HG03432 (cell line): Measurements from ENCODE around the gene AKAP8L.
"Not testable (repeated sequence)": the region's sequence is repeated elsewhere in the genome, so short reads cannot be mapped to it uniquely, and the experiment has no call there.

Experiments
- ATAC-seq: cut with Tn5 transposase; IDR thresholded peaks from one replicate; pipeline ENCODE4 v1.9.1; 2021; ENCODE audit warnings: mild to moderate bottlenecking, moderate library complexity; ENCODE audit not compliant: unreplicated experiment

AKAP8L gene

DNA sequence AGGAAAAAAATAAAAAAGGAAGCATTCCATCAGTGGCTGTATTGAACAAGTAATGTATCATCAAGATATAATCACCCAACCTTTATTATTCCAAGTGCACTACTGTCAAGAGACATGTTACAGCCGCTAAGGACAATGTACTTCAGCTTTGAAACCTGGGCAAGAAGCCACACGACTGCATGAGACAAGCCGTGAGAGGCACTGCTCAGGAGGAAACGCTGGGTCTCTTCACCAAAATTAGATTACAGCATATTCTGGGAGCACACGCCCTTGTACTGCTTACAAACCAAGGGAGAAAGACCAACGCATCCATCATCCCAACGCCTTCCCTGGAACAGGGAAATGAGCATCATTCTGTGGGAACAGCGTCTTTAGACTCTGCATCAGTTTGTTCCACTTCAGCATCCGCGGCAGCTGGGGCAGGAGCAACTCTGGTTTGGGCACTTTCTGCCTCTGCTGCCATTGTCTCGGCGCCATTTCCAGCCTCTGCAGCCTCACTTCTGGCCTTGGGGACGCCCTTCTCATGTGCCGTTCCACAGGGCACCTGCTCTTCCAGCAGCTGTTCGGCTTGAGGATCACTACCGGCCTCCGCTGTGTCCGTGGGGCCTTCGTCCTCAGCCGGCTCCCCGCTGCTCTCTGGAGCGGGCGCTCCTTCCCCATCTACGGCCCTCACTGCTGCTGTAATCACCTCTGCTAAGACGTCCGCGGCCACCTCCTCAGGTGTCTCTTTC is 64.1 kb downstream of the AKAP8L start:
- no peak for ATAC-seq

DNA sequence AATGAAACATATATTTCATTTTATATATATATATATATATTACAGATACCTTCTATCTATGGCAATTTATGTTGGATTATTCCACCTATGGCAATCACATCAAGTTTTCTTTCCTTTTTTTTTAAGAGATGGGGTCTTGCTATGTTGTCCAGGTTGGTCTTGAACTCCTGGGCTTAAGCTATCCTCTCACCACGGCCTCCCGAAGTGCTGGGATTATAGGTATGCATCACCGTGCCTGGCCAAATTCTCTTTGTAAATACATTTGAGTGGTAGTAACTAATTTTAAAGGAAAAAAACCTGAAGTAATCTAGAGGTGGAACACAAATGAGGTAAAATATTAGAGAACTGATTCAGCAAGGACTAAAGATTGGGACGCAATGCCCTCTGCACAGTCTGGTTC is 64.9 kb downstream of the AKAP8L start:
- ATAC-seq: no peak

DNA sequence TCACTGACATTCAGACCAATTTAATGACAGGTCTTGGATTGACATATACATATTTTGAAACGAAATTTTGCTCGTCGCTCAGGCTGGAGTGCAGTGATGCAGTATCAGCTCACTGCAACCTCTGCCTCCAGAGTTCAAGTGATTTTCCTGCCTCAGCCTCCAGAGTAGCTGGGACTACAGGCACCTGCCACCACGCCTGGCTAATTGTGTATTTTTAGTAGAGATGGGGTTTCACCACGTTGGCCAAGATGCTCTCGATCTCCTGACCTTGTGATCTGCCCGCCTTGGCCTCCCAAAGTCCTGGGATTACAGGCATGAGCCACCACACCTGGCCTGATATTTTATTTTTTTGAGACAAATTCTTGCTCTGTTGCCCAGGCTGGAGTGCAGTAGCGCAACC is 66.3 kb downstream of the AKAP8L start:
- not testable (repeated sequence) for ATAC-seq

DNA sequence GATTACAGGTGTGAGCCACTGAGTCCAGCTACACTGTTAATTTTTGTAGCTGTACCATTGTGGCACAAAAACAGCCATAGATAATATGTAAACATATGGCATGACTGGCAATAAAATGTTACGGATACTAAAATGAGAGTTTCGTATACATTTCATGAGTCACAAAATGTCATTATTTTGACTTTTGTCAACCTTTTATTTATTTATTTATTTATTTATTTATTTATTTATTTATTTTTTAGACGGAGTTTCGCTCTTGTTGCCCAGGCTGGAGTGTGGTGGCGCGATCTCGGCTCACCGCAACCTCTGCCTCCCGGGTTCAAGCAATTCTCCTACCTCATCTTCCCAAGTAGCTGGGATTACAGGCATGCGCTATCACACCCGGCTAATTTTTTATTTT is 77.5 kb downstream of the AKAP8L start:
- ATAC-seq: not testable (repeated sequence)

DNA sequence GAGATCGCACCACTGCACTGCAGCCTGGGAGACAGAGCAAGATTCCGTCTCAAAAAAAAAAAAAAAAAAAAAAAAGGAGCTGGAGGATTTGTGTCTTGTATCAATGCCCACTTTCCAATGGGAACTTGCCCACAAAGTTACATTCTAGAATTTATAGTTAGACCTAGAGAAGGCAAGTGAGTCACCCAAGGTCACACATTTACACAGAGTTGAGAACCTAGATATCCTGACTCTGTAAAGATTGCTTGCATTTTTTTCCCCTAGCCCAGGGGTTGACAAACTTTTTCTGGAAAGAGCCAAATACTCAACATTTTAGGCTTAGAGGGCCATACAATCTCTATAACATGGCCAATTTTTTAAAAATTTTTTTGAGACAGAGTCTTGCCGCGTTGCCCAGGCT is 78.7 kb downstream of the AKAP8L start:
- no peak for ATAC-seq

DNA sequence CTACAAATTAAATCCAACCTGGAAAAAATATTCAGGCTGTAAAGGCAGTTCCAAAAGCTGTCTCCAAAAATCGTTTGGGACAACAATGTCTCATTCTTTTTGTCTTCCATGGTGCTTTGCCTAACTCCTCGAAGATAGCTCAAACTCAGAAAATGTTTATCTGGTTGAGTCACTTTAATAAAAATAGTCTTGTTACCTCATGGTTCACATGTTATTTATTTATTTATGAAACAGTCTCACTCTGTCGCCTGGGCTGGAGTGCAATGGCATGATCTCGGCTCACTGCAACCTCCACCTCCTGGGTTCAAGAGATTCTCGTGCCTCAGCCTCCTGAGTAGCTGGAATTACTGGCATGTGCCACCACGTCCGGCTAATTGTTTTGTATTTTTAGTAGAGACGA is 81.6 kb downstream of the AKAP8L start:
- ATAC-seq: no peak

DNA sequence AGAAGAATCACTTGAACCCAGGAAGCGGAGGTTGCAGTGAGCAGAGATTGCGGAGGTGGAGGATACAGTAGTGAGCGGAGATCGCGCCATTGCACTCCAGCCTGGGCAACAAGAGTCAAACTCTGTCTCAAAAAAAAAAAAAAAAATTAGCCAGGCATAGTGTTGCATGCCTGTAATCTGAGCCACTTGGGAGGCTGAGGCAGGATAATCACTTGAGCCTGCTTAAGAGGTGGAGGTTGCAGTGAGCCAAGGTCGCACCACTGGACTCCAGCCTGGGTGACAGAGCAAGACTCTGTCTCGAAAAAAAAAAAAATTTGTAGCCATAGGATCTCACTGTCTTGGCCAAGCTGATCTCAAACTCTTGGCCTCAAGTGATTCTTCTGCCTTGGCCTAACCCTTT is 82.8 kb downstream of the AKAP8L start:
- ATAC-seq: not testable (repeated sequence)

DNA sequence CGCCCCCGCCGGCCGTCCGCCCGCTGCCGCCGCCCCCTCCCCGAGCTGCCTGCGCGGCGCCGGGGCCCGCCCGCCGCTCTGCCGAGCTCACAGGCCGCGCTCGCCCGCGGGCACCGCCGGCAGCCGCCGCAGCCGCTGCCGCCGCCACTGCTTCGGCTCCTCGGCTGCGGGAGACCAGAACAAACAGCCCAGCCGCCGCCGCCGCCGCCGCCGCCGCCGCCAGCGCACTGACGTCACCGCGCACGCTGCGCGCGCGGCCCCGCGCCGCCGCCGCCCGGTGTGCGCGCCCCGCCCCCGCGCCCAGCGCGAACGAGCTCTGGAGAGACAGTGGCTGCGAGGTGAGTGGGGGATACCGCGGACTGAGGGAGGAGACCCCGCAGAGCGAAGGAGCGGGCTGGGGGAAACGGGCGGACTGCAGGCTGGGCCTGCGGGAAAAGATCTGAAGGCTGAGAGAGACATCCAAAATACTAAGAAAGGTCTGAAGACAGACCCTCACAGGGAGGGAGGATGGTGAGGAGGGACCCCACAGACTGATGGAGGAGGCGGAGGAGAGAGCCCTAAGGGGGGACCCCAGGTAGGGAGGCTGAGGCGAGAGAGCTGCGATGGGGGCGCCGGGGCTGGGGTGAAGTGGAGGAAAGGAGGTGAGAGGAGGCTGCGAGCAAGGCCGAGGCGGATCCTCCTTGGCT is 86.3 kb downstream of the AKAP8L start, which contains the start of gene BRD4:
Gene BRD4 (minus strand): TSS at position 229 of the 686 bp plus-strand sequence. CDS start 59,440 bp downstream, outside the sequence.
- peak; percentile 56 for ATAC-seq

DNA sequence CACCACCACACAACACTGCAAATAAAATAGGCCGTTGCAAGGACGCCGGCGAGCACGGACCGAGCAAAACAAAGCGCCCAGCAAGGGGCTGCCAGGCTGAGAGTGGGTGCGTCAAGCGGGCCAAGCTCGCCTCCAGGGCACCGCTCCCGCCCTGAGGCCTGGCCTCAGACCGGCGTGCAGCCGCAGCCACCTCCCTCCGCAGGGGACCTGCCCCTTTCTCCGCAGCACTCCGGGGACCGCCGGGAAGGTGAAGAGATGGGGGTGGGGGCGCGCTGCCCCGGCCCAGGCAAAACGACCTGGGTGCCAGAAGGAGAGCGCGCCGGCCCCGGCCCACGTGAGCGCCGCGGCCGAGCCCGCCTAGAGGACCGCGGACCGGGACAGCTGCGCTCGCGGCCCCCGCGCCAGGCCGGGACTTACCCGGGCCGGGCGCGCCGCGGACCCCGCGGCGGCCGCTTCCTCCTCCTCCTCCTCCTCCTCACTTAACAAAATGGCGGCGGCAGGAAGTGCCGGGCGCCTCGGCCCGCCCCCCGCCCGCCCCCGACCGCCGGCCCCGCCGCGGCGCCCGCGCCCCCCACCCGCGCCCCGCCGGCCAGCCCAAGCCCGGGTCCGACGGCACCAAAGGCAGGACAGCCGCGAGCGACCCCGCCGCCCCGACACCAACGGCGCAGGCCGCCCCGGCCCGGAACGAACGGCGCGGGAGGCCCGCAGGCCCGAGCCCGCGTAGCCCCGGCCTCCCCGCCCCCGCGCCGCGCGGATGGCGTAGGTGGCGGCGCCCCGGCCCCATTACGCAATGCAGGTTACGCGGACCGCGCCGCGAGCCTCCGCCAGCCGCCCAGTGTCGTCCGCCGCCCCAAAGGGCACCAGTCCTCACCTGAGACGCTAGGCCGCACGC is 87.1 kb downstream of the AKAP8L start:
- peak; percentile 34 for ATAC-seq

DNA sequence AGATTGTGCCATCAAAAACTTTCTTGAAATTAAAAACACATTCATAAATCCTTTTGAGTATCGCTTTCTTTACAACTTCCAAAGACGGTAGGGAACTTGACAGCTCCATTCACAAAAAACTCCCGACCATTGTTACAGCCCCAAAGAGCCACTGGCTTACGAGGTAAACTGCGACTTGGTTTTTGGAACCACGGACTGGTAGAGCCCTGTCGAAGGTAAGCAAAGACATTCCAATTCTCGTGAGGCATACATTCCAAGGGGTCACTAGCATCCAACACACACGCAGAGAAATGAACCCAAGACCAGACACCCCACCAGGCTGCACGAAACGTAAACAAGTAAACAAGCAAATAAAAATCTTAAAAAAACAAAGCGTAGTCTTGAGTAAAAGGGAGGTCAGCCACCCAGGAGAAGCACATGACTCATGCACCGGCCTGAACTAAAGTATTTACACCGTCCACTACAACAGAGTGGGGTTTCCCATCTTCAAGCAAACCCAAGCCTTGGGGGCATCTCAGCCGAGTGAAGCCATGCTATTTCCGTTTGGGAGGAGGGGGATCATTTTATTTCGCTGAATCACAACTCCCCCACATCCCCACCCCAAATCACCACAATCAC is 87.9 kb downstream of the AKAP8L start:
- ATAC-seq: no peak
